ENCODE measurements around the gene CABCOCO1.

CABCOCO1 gene

GRCh38 chr10:61795147-61795546, 132.4 kb downstream of the CABCOCO1 start:
- no peak for TF ChIP-seq CTCF (IDR thresholded peaks at IDR 0.05; ENCODE audit: control insufficient read depth, extremely low read depth, insufficient read depth)
- H3K4me3 ChIP-seq (ENCODE audit: low read depth, low read length): no peak overlapping the region
- no peak for DNase-seq (ENCODE audit: low read depth)

GRCh38 chr10:61795551-61795950, 132.8 kb downstream of the CABCOCO1 start:
- no peak for TF ChIP-seq CTCF (IDR thresholded peaks at IDR 0.05; ENCODE audit: control insufficient read depth, extremely low read depth, insufficient read depth)
- H3K4me3 ChIP-seq (ENCODE audit: low read depth, low read length): no peak overlapping the region
- DNase-seq (ENCODE audit: low read depth): no peak

GRCh38 chr10:61796785-61797184, 134.1 kb downstream of the CABCOCO1 start:
- TF ChIP-seq CTCF (IDR thresholded peaks at IDR 0.05; ENCODE audit: control insufficient read depth, extremely low read depth, insufficient read depth): no peak
- DNase-seq (ENCODE audit: low read depth): no peak
- H3K4me3 ChIP-seq (ENCODE audit: low read depth, low read length): no peak overlapping the region

- H3K4me3 ChIP-seq (ENCODE audit: low read depth, low read length): no peak overlapping the region
- TF ChIP-seq CTCF (IDR thresholded peaks at IDR 0.05; ENCODE audit: control insufficient read depth, extremely low read depth, insufficient read depth): no peak
- no peak for DNase-seq (ENCODE audit: low read depth)
These were observed 134.8 kb downstream of the CABCOCO1 start for GRCh38 chr10:61797304-61798153.

- no peak for TF ChIP-seq CTCF (IDR thresholded peaks at IDR 0.05; ENCODE audit: control insufficient read depth, extremely low read depth, insufficient read depth)
These were observed 136.0 kb downstream of the CABCOCO1 start for GRCh38 chr10:61798713-61799112.

GRCh38 chr10:61801484-61801883, 138.8 kb downstream of the CABCOCO1 start:
- H3K4me3 ChIP-seq (ENCODE audit: low read depth, low read length): no peak overlapping the region
- no peak for TF ChIP-seq CTCF (IDR thresholded peaks at IDR 0.05; ENCODE audit: control insufficient read depth, extremely low read depth, insufficient read depth)
- DNase-seq (ENCODE audit: low read depth): no peak

More at GRCh38 chr10:61798713-61799112, 136.0 kb downstream of the CABCOCO1 start:
- no peak overlapping the region for H3K4me3 ChIP-seq (ENCODE audit: low read depth, low read length)
- DNase-seq (ENCODE audit: low read depth): no peak

GRCh38 chr10:61803269-61803668, 140.5 kb downstream of the CABCOCO1 start:
- no peak overlapping the region for H3K4me3 ChIP-seq (ENCODE audit: low read depth, low read length)
- no peak for DNase-seq (ENCODE audit: low read depth)
- TF ChIP-seq CTCF (IDR thresholded peaks at IDR 0.05; ENCODE audit: control insufficient read depth, extremely low read depth, insufficient read depth): no peak

All from LNCaP clone FGC (cell line).